Measurements from ENCODE around the gene ZC3H10. TPM values are rescaled to one million over a fixed set of nuclear protein-coding genes. Genes with fewer than 3 reads are reported as not detected.

ZC3H10 gene
- total and polyA plus RNA-seq, 2 of the 13 experiments (the other 11 are each of a cell fraction or from before 2014, with no cell fraction given): 0.70 to 2.3 TPM

GRCh38 chr12:56127888-56128669 lies 10.0 kb downstream of the ZC3H10 start, which contains the start of gene ESYT1 (continued):
- peak; percentile 12; the same call in 1 of the 2 replicates for TF ChIP-seq ZBTB4 (CRISPR knock-in tag; IDR thresholded peaks at IDR 0.05; ENCODE audit: borderline replicate concordance)
- TF ChIP-seq, protein P1, sequence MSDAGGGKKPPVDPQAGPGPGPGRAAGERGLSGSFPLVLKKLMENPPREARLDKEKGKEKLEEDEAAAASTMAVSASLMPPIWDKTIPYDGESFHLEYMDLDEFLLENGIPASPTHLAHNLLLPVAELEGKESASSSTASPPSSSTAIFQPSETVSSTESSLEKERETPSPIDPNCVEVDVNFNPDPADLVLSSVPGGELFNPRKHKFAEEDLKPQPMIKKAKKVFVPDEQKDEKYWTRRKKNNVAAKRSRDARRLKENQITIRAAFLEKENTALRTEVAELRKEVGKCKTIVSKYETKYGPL (CRISPR knock-in tag; IDR thresholded peaks at IDR 0.05): peak; percentile 46; the same call in 1 of the 2 replicates
- TF ChIP-seq PRMT3 (CRISPR knock-in tag; IDR thresholded peaks at IDR 0.05; ENCODE audit: borderline replicate concordance, low read depth): no peak
- peak; percentile 81 for TF ChIP-seq TAF1 (CRISPR knock-in tag; IDR thresholded peaks at IDR 0.05)
- peak; percentile 74; the same call in 1 of the 2 replicates for TF ChIP-seq ZSCAN21 (CRISPR knock-in tag; IDR thresholded peaks at IDR 0.05; ENCODE audit: borderline replicate concordance)
- TF ChIP-seq NCOA2 (CRISPR knock-in tag; IDR thresholded peaks at IDR 0.05): no peak
- peak; percentile 75; the same call in 1 of the 2 replicates for TF ChIP-seq ZBTB3 (CRISPR knock-in tag; IDR thresholded peaks at IDR 0.05; ENCODE audit: borderline replicate concordance, low read depth)
- peak; percentile 45; the same call in 1 of the 2 replicates for TF ChIP-seq ZNF749 (CRISPR knock-in tag; IDR thresholded peaks at IDR 0.05; ENCODE audit: borderline replicate concordance)
- TF ChIP-seq, protein P2, sequence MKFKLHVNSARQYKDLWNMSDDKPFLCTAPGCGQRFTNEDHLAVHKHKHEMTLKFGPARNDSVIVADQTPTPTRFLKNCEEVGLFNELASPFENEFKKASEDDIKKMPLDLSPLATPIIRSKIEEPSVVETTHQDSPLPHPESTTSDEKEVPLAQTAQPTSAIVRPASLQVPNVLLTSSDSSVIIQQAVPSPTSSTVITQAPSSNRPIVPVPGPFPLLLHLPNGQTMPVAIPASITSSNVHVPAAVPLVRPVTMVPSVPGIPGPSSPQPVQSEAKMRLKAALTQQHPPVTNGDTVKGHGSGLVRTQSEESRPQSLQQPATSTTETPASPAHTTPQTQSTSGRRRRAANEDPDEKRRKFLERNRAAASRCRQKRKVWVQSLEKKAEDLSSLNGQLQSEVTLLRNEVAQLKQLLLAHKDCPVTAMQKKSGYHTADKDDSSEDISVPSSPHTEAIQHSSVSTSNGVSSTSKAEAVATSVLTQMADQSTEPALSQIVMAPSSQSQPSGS (CRISPR knock-in tag; IDR thresholded peaks at IDR 0.05): peak; percentile 97
- TF ChIP-seq, protein P3, sequence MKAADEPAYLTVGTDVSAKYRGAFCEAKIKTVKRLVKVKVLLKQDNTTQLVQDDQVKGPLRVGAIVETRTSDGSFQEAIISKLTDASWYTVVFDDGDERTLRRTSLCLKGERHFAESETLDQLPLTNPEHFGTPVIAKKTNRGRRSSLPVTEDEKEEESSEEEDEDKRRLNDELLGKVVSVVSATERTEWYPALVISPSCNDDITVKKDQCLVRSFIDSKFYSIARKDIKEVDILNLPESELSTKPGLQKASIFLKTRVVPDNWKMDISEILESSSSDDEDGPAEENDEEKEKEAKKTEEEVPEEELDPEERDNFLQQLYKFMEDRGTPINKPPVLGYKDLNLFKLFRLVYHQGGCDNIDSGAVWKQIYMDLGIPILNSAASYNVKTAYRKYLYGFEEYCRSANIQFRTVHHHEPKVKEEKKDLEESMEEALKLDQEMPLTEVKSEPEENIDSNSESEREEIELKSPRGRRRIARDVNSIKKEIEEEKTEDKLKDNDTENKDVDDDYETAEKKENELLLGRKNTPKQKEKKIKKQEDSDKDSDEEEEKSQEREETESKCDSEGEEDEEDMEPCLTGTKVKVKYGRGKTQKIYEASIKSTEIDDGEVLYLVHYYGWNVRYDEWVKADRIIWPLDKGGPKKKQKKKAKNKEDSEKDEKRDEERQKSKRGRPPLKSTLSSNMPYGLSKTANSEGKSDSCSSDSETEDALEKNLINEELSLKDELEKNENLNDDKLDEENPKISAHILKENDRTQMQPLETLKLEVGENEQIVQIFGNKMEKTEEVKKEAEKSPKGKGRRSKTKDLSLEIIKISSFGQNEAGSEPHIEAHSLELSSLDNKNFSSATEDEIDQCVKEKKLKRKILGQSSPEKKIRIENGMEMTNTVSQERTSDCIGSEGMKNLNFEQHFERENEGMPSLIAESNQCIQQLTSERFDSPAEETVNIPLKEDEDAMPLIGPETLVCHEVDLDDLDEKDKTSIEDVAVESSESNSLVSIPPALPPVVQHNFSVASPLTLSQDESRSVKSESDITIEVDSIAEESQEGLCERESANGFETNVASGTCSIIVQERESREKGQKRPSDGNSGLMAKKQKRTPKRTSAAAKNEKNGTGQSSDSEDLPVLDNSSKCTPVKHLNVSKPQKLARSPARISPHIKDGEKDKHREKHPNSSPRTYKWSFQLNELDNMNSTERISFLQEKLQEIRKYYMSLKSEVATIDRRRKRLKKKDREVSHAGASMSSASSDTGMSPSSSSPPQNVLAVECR (CRISPR knock-in tag; IDR thresholded peaks at IDR 0.05; ENCODE audit: borderline replicate concordance): peak; percentile 84
- 0 out of 2 replicates have a peak, but pooled peaks have one; percentile 1 for TF ChIP-seq HMG20A (CRISPR knock-in tag; IDR thresholded peaks at IDR 0.05; ENCODE audit: borderline replicate concordance)
- TF ChIP-seq MYNN (CRISPR knock-in tag; IDR thresholded peaks at IDR 0.05; ENCODE audit: low read depth): 0 out of 2 replicates have a peak, but pooled peaks have one; percentile 47
- TF ChIP-seq, protein P4, sequence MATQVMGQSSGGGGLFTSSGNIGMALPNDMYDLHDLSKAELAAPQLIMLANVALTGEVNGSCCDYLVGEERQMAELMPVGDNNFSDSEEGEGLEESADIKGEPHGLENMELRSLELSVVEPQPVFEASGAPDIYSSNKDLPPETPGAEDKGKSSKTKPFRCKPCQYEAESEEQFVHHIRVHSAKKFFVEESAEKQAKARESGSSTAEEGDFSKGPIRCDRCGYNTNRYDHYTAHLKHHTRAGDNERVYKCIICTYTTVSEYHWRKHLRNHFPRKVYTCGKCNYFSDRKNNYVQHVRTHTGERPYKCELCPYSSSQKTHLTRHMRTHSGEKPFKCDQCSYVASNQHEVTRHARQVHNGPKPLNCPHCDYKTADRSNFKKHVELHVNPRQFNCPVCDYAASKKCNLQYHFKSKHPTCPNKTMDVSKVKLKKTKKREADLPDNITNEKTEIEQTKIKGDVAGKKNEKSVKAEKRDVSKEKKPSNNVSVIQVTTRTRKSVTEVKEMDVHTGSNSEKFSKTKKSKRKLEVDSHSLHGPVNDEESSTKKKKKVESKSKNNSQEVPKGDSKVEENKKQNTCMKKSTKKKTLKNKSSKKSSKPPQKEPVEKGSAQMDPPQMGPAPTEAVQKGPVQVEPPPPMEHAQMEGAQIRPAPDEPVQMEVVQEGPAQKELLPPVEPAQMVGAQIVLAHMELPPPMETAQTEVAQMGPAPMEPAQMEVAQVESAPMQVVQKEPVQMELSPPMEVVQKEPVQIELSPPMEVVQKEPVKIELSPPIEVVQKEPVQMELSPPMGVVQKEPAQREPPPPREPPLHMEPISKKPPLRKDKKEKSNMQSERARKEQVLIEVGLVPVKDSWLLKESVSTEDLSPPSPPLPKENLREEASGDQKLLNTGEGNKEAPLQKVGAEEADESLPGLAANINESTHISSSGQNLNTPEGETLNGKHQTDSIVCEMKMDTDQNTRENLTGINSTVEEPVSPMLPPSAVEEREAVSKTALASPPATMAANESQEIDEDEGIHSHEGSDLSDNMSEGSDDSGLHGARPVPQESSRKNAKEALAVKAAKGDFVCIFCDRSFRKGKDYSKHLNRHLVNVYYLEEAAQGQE (IDR thresholded peaks at IDR 0.05; ENCODE audit: borderline replicate concordance in 1 of 2, low read depth in 1 of 2, low read length in 2 of 2): 0 out of 4 replicates have a peak, but pooled peaks of 1 of the 2 experiments have one; percentile 24

Data from HepG2 (cell line).